ENCODE results near the gene MAT2B. TPM values are rescaled to one million over a fixed set of nuclear protein-coding genes. Genes with fewer than 3 reads are reported as not detected.

The MAT2B gene
- total RNA-seq: 82.3 and 105 TPM in 2 replicates

GRCh38 chr5:163505368-163506094 lies at the start of gene MAT2B:
MAT2B (plus strand) TSS chr5:163505619; CDS start chr5:163505687, 68 bp downstream.

GRCh38 chr5:163459819-163460561 lies 45.4 kb upstream of the MAT2B start, which contains the start of gene NUDCD2:
NUDCD2 (minus strand) TSS chr5:163460102; CDS start chr5:163460050, 52 bp downstream.

DNA sequence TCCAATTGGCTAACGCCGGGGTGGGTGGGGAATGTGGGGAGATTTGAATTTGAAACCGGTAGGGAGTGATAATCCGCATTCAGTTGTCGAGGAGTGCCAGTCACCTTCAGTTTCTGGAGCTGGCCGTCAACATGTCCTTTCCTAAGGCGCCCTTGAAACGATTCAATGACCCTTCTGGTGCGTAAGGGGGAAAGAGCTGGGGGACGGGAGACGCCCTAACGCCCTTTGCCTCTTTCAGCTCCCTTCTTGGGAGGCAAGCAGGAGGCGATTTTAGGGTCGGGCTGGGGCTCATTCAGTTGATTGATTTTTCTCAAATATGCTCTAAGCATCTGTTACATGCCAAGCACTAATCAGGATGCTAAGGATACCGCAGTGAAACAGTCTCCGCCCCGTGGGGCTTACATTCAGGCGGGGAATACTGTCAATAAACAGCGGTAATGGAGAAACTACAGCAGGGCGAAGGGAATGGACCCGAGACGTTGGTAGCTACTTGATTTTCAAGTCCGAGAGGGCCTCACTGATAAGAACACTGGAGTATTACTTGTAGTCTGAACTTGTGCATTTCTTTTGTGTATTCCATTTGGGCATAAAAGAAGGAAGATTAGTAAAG lies 44.8 kb upstream of the MAT2B start, which contains the start of gene HMMR:
Gene HMMR, plus strand, starts transcription at position 71 of the 610 bp plus-strand sequence. Its CDS starts 61 bp downstream, at position 132.

Other genes with a start within 250 kb of the MAT2B start
- 464 and 472 TPM in 2 replicates for gene CCNG1, start 68.0 kb upstream of the MAT2B start, total RNA-seq
- 5.9 and 6.2 TPM in 2 replicates for gene NUDCD2, start 45.5 kb upstream of the MAT2B start, total RNA-seq
- gene HMMR, start 45.0 kb upstream of the MAT2B start, total RNA-seq: 11.8 and 21.0 TPM in 2 replicates

All from vein endothelial cell (primary cell).